ENCODE data around the gene OPA3. TPM values are rescaled to one million over a fixed set of nuclear protein-coding genes. Genes with fewer than 3 reads are reported as not detected.

Gene OPA3
- polyA plus RNA-seq, 3 donors: 4.4 to 6.9 (median 5.6) TPM

DNA sequence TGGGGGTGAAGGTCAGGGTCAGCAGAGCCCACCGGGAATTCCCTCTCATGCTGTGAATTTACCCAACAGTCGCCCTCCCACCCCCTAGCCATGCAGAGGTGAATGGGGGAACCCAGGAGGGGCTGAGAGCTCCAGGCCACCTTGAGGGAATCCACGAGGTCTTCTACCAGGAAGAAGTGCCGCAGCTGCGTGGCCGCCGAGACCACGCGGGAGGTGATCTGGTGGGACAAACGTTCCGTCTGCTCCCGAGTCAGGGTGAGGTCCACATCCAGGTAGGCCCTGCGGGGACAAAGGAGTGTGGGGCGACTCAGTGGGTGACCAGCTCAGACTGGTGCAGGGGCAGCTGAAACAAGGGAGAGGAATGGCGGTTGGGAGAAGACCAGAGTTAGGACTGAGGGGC is 95.9 kb downstream of the OPA3 start:
- Mint-ChIP-seq H3K4me1 (peaks cover 31% of the 10 kb centered on the region), H3K27ac (peak overlapping the region in 1 of 7 donors; percentile 79), H3K36me3 (peaks cover 0 to 2% of the 10 kb centered on the region in 2 donors), H3K4me3 (no peak overlapping the region), H3K27me3 (ENCODE audit: low read depth in 3 of 3) (peaks cover 10 to 13% (median 13%) of the 10 kb centered on the region in 3 donors), H3K9me3 (peaks cover 0 to 4% (median 0%) of the 10 kb centered on the region in 7 donors)
- WGBS (ENCODE audit: insufficient coverage): 94% methylated on average over 13 of the region's 15 CpGs
- Histone ChIP-seq H3K9ac (ENCODE audit: insufficient read depth, low read length, poor library complexity, severe bottlenecking) (no peak overlapping the region), H3K27me3 (ENCODE audit: control insufficient read depth in 2 of 2, insufficient read depth in 2 of 2, low read length in 2 of 2) (peaks cover 0 to 3% of the 10 kb centered on the region in 2 donors), H4K20me1 (ENCODE audit: insufficient read depth, low read length) (no peaks in the 10 kb centered on the region), H3K4me2 (replicated peaks; ENCODE audit: extremely low read depth, low read length, poor library complexity, severe bottlenecking) (no peak overlapping the region), H2AFZ (ENCODE audit: insufficient read depth, low read depth, low read length, poor library complexity, severe bottlenecking) (no peak overlapping the region), H3K4me1 (ENCODE audit: control insufficient read depth in 1 of 2, insufficient read depth in 2 of 2, low read length in 2 of 2) (peaks cover 18 to 27% of the 10 kb centered on the region in 2 donors), H3K36me3 (replicated peaks in 1 of 2; ENCODE audit: control insufficient read depth in 1 of 2, insufficient read depth in 2 of 2, low read length in 2 of 2) (no peaks in the 10 kb centered on the region), H3K4me3 (replicated peaks in 1 of 3; ENCODE audit: low read depth in 2 of 3, low read length in 3 of 3) (no peak overlapping the region), H3K9me3 (replicated peaks in 1 of 2; ENCODE audit: control insufficient read depth in 1 of 2, insufficient read depth in 1 of 2, low read length in 2 of 2) (no peaks in the 10 kb centered on the region), H3K79me2 (ENCODE audit: insufficient read depth, low read length) (no peaks in the 10 kb centered on the region), H3K27ac (ENCODE audit: low read depth in 1 of 2, low read length in 2 of 2) (no peak overlapping the region)
- intact Hi-C loops (cut with micrococcal nuclease): no loop called here
- DNase-seq: no peak
- TF ChIP-seq, protein P1, sequence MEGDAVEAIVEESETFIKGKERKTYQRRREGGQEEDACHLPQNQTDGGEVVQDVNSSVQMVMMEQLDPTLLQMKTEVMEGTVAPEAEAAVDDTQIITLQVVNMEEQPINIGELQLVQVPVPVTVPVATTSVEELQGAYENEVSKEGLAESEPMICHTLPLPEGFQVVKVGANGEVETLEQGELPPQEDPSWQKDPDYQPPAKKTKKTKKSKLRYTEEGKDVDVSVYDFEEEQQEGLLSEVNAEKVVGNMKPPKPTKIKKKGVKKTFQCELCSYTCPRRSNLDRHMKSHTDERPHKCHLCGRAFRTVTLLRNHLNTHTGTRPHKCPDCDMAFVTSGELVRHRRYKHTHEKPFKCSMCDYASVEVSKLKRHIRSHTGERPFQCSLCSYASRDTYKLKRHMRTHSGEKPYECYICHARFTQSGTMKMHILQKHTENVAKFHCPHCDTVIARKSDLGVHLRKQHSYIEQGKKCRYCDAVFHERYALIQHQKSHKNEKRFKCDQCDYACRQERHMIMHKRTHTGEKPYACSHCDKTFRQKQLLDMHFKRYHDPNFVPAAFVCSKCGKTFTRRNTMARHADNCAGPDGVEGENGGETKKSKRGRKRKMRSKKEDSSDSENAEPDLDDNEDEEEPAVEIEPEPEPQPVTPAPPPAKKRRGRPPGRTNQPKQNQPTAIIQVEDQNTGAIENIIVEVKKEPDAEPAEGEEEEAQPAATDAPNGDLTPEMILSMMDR (IDR thresholded peaks at IDR 0.05): no peak

DNA sequence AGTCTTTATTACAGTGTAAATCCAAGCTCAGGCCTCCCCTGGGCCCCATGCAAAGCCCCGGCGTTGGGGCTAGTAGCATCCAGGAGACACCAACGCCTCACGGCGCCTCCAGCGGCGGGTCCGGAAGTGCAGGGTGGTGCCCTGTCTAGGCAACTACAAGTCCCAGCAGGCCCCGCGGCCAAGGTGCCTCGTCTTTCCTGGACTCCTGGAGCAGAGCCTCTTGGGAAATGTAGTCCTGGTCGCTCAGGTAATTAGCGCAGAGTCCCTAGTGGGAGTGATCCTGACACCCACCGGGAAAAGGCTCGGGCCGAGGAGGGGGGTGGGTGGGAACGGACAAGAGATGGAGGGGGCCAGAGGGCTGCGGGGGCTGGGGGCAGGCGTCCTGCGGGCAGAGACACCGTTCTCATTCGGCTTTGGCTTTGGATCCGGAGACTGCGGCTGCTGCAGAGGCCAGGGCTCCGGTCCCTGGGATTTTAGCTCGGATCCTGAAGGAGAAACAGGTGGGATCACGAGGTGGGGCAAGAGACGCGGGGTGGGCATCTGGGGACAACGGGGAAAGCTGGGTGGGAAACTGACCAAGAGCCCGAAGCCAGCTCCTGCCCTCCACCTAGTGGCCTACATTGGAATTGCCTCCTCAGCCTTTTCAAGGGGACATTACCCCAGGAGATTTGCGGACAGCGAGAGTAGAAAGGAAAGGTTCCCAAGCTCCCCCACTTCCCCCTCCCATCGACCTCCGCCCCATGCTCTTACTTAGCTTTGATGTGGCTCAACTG is 99.1 kb downstream of the OPA3 start:
- Mint-ChIP-seq H3K4me3 (peak overlapping the region; percentile 87 to 91), H3K4me1 (peaks cover 18% of the 10 kb centered on the region), H3K27ac (peak overlapping the region in 6 of 7 donors; percentile 74 to 95 (median 86)), H3K36me3 (no peaks in the 10 kb centered on the region), H3K27me3 (ENCODE audit: low read depth in 3 of 3) (peaks cover 5 to 19% (median 10%) of the 10 kb centered on the region in 3 donors), H3K9me3 (no peaks in the 10 kb centered on the region)
- Histone ChIP-seq H3K4me3 (replicated peaks in 1 of 3; ENCODE audit: low read depth in 2 of 3, low read length in 3 of 3) (peak overlapping the region; percentile 74 to 92 (median 75)), H3K4me1 (ENCODE audit: control insufficient read depth in 1 of 2, insufficient read depth in 2 of 2, low read length in 2 of 2) (peaks cover 7 to 11% of the 10 kb centered on the region in 2 donors), H4K20me1 (ENCODE audit: insufficient read depth, low read length) (no peaks in the 10 kb centered on the region), H3K27me3 (ENCODE audit: control insufficient read depth in 2 of 2, insufficient read depth in 2 of 2, low read length in 2 of 2) (no peaks in the 10 kb centered on the region), H3K9ac (ENCODE audit: insufficient read depth, low read length, poor library complexity, severe bottlenecking) (peak overlapping the region; percentile 32), H2AFZ (ENCODE audit: insufficient read depth, low read depth, low read length, poor library complexity, severe bottlenecking) (peak overlapping the region; percentile 90), H3K79me2 (ENCODE audit: insufficient read depth, low read length) (no peaks in the 10 kb centered on the region), H3K27ac (ENCODE audit: low read depth in 1 of 2, low read length in 2 of 2) (peak overlapping the region in 1 of 2 donors; percentile 48), H3K36me3 (replicated peaks in 1 of 2; ENCODE audit: control insufficient read depth in 1 of 2, insufficient read depth in 2 of 2, low read length in 2 of 2) (no peaks in the 10 kb centered on the region), H3K4me2 (replicated peaks; ENCODE audit: extremely low read depth, low read length, poor library complexity, severe bottlenecking) (peak overlapping the region; percentile 91), H3K9me3 (replicated peaks in 1 of 2; ENCODE audit: control insufficient read depth in 1 of 2, insufficient read depth in 1 of 2, low read length in 2 of 2) (no peaks in the 10 kb centered on the region)
- intact Hi-C loops (cut with micrococcal nuclease): loop anchor here in 1 of 2 donors (1.0 kb wide), 1 partner anchor 80 kb away; the partner anchor contains the start of gene PPP1R13L
- DNase-seq: peak; percentile 89 to 97 (median 93)
- TF ChIP-seq, protein P1 (IDR thresholded peaks at IDR 0.05): peak; percentile 92
- 0% methylated on average over 30 of the region's 35 CpGs for WGBS (ENCODE audit: insufficient coverage)

All from CD14-positive monocyte (primary cell).